HCT116 (cell line): Measurements from ENCODE around the gene TPBGL. TPM values are rescaled to one million over a fixed set of nuclear protein-coding genes. Genes with fewer than 3 reads are reported as not detected.

ENCODE experiments used
- ATAC-seq: fragments of 200-7000 bp; cut with Tn5 transposase; 2 replicates; pipeline ENCODE4 v1.9.1; 2020; ENCODE audit warnings: mild to moderate bottlenecking, moderate library complexity
- BruUV-seq: library from RNA; stranded (reverse); fragments of 400-500 nt; replicated peaks from 2 replicates; lab custom pipeline; 2021; lab: Mats Ljungman, UMichigan
- CTCF ChIA-PET: fragments of 300-600 bp; sonication (Branson Sonifier 250); formaldehyde crosslinking; loops from one replicate; lab custom pipeline; 2021; ENCODE audit warnings: antibody characterized with exemption; lab: Charles Lee
- POLR2A ChIA-PET: fragments of 300-600, 350-600 bp; sonication (Branson Sonifier 250); formaldehyde crosslinking; loops from one replicate; lab custom pipeline; 2021; ENCODE audit warnings: antibody characterized with exemption; lab: Charles Lee
- RAD21 ChIA-PET, 2 experiments: fragments of 300-600 bp; sonication (Branson Sonifier 250); formaldehyde crosslinking; loops; one replicate each; lab custom pipeline; 2023; ENCODE audit warnings: low total read pairs in 2 of 2; ENCODE audit not compliant: uncharacterized antibody in 2 of 2, unreplicated experiment in 2 of 2, low non-redundant PET in 1 of 2; lab: Charles Lee
- DNase-seq: peaks from one replicate; pipeline ENCODE4 v3.0.0-alpha.2; 2010; ENCODE audit warnings: low read depth, low spot score
- H2AFZ ChIP-seq: fragments of 200-600 bp; shearing (Covaris generic), sonication (generic); 2 replicates; pipeline ENCODE4 v1.6.1; 2017; ENCODE audit warnings: low read depth, mixed run types, mixed read lengths, antibody characterized with exemption, low read length; ENCODE audit not compliant: poor library complexity, severe bottlenecking
- H3K27ac ChIP-seq: 2 replicates; pipeline ENCODE4 v1.5.1; 2012; ENCODE audit warnings: low read depth, low read length
- H3K27me3 ChIP-seq: fragments of 200-600 bp; sonication (generic); 2 replicates; pipeline ENCODE4 v1.6.1; 2016; ENCODE audit warnings: mixed run types, low read length, mixed read lengths; ENCODE audit not compliant: insufficient read depth
- H3K36me3 ChIP-seq, 2 experiments: fragments of 200-500 bp in 1 of 2; fragments of 200-600 bp in 1 of 2; sonication (Bioruptor generic) in 1 of 2; sonication (generic) in 1 of 2; 2 replicates each; pipeline versions ENCODE4 v1.5.1 to v1.6.1; 2014 to 2016; ENCODE audit warnings: low read length in 2 of 2, inconsistent platforms in 1 of 2, mixed read lengths in 1 of 2, mixed run types in 1 of 2; ENCODE audit not compliant: insufficient read depth in 2 of 2, control insufficient read depth in 1 of 2
- H3K4me1 ChIP-seq, 2 experiments: fragments of 200-600 bp in 1 of 2; sonication (generic) in 1 of 2; 2 replicates each; pipeline versions ENCODE4 v1.5.1 to v1.6.1; 2012 to 2017; ENCODE audit warnings: low read length in 2 of 2, inconsistent platforms in 1 of 2, mild to moderate bottlenecking in 1 of 2, mixed read lengths in 1 of 2, mixed run types in 1 of 2, moderate library complexity in 1 of 2; ENCODE audit not compliant: insufficient read depth in 2 of 2, control insufficient read depth in 1 of 2
- H3K4me2 ChIP-seq: fragments of 200-600 bp; sonication (generic); 2 replicates; pipeline ENCODE4 v1.6.1; 2017; ENCODE audit warnings: mixed run types, low read length, mixed read lengths
- H3K4me3 ChIP-seq, 2 experiments: fragments of 200-600 bp in 1 of 2; sonication (generic) in 1 of 2; replicated peaks in 1 of 2; 2 replicates each; pipeline ENCODE4 v1.5.1; 2011 to 2016; ENCODE audit warnings: low read length in 2 of 2, control low read depth in 1 of 2, low read depth in 1 of 2, mild to moderate bottlenecking in 1 of 2, mixed read lengths in 1 of 2, mixed run types in 1 of 2
- H3K79me2 ChIP-seq: fragments of 200-600 bp; sonication (generic); 2 replicates; pipeline ENCODE4 v1.6.1; 2017; ENCODE audit warnings: mild to moderate bottlenecking, mixed run types, low read length, moderate library complexity, mixed read lengths; ENCODE audit not compliant: insufficient read depth
- H3K9ac ChIP-seq: fragments of 200-600 bp; sonication (generic); 2 replicates; pipeline ENCODE4 v1.6.1; 2016; ENCODE audit warnings: low read length, mixed read lengths
- H3K9me2 ChIP-seq: fragments of 200-600 bp; sonication (generic), shearing (Covaris generic); 2 replicates; pipeline ENCODE4 v1.6.1; 2017; ENCODE audit warnings: mixed run types, mild to moderate bottlenecking, moderate library complexity; ENCODE audit not compliant: insufficient read depth
- H3K9me3 ChIP-seq, 2 experiments: fragments of 200-500 bp in 1 of 2; fragments of 200-600 bp in 1 of 2; sonication (Bioruptor generic) in 1 of 2; sonication (generic) in 1 of 2; 2 replicates each; pipeline ENCODE4 v1.6.1; 2014 to 2017; ENCODE audit warnings: low read length in 2 of 2, mixed read lengths in 2 of 2, inconsistent platforms in 1 of 2, low read depth in 1 of 2, mild to moderate bottlenecking in 1 of 2, mixed run types in 1 of 2, moderate library complexity in 1 of 2; ENCODE audit not compliant: control insufficient read depth in 1 of 2, insufficient read depth in 1 of 2
- H4K20me1 ChIP-seq: fragments of 200-600 bp; sonication (generic), shearing (Covaris generic); 2 replicates; pipeline ENCODE4 v1.6.1; 2017; ENCODE audit warnings: mixed run types, mild to moderate bottlenecking, moderate library complexity; ENCODE audit not compliant: insufficient read depth
- FOSL1 ChIP-seq: IDR thresholded peaks from 2 replicates; pipeline ENCODE4 v1.6.1; 2012; ENCODE audit warnings: low read depth
- JUND ChIP-seq: IDR thresholded peaks from 2 replicates; pipeline ENCODE4 v1.6.1; 2012
- intact Hi-C: fragments of 100-400 bp; cut with micrococcal nuclease; formaldehyde crosslinking; loops from 2 replicates; pipeline ENCODE4 v1.10.0; 2022
- total RNA-seq: library from RNA; stranded (reverse); gene quantifications from one replicate; pipeline ENCODE4 v1.2.1, GENCODE V29; 2021; ENCODE audit not compliant: unreplicated experiment
- TF ChIP-seq, protein P1 (sequence below): IDR thresholded peaks from 2 replicates; pipeline ENCODE4 v1.6.1; 2012; ENCODE audit warnings: low read depth

TPBGL gene
- total RNA-seq, 1 experiment from 2014 or later: 0.12 TPM

DNA sequence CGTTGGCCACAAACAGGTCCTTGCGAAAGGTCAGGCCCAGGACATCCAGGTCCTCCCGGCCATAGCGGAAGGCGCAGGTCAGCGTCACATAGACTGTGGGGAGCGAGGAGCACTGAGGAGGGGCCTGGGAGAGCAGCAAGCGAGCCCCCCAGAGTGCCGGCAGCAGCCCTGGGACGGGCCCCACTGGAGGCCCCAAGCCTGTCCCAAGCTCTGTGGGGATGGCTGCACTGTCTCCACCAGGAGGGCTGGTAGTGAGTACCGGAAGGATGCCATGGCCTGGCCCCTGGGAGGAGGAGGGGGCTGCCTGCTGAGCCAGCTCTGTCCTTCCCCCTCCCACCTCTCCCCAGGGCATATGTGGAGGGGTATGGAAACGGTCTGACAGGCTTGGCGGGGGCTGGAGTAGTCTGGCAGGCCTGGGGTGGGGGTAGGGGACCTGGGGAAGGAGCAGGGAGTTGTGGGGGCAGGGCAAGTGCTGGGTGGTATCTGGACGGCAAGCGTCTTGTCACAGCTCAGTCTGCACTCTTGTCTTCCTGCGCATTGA lies 42.9 kb downstream of the TPBGL start:
- Histone ChIP-seq H3K9me3 (no peaks in the 10 kb centered on the region), H3K36me3 (peaks cover 0 to 2% of the 10 kb centered on the region in 2 experiments; a peak in 1 of 4 replicates), H3K4me1 (no peaks in the 10 kb centered on the region), H3K27me3 (no peaks in the 10 kb centered on the region), H3K9me2 (no peaks in the 10 kb centered on the region), H3K79me2 (no peaks in the 10 kb centered on the region), H3K4me3 (no peak overlapping the region), H3K4me2 (no peak overlapping the region), H2AFZ (no peak overlapping the region), H3K27ac (no peak overlapping the region), H4K20me1 (no peaks in the 10 kb centered on the region), H3K9ac (no peak overlapping the region)
- no peak for TF ChIP-seq FOSL1
- BruUV-seq: no TSS peak
- ChIA-PET RAD21 (no interaction called here), CTCF (no interaction called here), POLR2A (no interaction called here)
- ATAC-seq: no peak
- intact Hi-C loops: loop anchor here (5.0 kb wide), 2 partner anchors 54 to 249 kb away; no protein-coding TSS in a partner anchor
- DNase-seq: no peak

DNA sequence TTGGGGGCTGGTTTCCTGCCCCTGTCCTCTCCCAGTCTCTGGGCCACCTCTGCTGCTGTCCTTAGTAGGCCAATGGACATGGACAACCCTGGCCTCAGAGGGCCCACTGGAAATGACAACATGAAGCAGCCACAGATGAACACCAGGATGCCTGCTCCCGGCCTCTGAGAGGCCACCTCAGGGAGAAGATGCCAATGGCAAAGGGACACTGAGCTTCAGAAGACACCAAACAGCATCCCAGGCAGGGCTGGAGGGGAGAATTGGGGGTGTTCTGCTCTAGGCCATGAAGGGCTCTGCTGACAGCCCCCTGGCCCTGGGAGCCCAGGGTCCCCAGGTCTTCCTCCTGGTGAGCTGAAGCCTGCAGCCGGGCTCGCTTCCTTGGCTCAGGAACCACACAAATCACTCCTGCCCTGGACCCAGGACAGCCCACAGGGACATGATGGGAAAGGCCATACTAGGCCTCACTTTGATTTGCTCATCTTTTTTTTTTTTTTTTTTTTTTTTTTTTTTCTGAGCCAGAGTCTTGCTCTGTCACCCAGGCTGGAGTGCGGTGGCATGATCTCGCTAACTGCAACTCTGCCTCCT lies 45.3 kb downstream of the TPBGL start:
- no peaks in the 10 kb centered on the region for H3K4me1 ChIP-seq
- intact Hi-C loops: no loop called here
- POLR2A ChIA-PET: no interaction called here
- H3K27me3 ChIP-seq: no peaks in the 10 kb centered on the region
- no peaks in the 10 kb centered on the region for H4K20me1 ChIP-seq
- no peak overlapping the region for H2AFZ ChIP-seq
- H3K4me2 ChIP-seq: no peak overlapping the region
- no TSS peak for BruUV-seq
- no peak overlapping the region for H3K9ac ChIP-seq
- H3K79me2 ChIP-seq: no peaks in the 10 kb centered on the region
- H3K36me3 ChIP-seq: peaks cover 0 to 2% of the 10 kb centered on the region in 2 experiments; a peak in 1 of 4 replicates
- no peak overlapping the region for H3K27ac ChIP-seq
- no peaks in the 10 kb centered on the region for H3K9me2 ChIP-seq
- H3K9me3 ChIP-seq: no peaks in the 10 kb centered on the region
- DNase-seq: no peak
- no peak for ATAC-seq
- CTCF ChIA-PET: no interaction called here
- no peak overlapping the region for H3K4me3 ChIP-seq
- RAD21 ChIA-PET: no interaction called here
- no peak for TF ChIP-seq JUND
- TF ChIP-seq, protein P1, sequence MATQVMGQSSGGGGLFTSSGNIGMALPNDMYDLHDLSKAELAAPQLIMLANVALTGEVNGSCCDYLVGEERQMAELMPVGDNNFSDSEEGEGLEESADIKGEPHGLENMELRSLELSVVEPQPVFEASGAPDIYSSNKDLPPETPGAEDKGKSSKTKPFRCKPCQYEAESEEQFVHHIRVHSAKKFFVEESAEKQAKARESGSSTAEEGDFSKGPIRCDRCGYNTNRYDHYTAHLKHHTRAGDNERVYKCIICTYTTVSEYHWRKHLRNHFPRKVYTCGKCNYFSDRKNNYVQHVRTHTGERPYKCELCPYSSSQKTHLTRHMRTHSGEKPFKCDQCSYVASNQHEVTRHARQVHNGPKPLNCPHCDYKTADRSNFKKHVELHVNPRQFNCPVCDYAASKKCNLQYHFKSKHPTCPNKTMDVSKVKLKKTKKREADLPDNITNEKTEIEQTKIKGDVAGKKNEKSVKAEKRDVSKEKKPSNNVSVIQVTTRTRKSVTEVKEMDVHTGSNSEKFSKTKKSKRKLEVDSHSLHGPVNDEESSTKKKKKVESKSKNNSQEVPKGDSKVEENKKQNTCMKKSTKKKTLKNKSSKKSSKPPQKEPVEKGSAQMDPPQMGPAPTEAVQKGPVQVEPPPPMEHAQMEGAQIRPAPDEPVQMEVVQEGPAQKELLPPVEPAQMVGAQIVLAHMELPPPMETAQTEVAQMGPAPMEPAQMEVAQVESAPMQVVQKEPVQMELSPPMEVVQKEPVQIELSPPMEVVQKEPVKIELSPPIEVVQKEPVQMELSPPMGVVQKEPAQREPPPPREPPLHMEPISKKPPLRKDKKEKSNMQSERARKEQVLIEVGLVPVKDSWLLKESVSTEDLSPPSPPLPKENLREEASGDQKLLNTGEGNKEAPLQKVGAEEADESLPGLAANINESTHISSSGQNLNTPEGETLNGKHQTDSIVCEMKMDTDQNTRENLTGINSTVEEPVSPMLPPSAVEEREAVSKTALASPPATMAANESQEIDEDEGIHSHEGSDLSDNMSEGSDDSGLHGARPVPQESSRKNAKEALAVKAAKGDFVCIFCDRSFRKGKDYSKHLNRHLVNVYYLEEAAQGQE: no peak
